RWPE2 (cell line): Measurements from ENCODE around the gene TRPC4.

Experiments
- ATAC-seq: fragments of 200-7000 bp; cut with Tn5 transposase; 3 replicates; pipeline ENCODE4 v1.9.1; 2021; ENCODE audit warnings: low read depth
- DNase-seq: peaks from one replicate; pipeline ENCODE4 v3.0.0-alpha.2; 2020; ENCODE audit warnings: low spot score
- H3K27ac ChIP-seq: fragments of 450-650 bp; 2 replicates; pipeline ENCODE4 v1.5.1; 2017; ENCODE audit warnings: mild to moderate bottlenecking; ENCODE audit not compliant: poor library complexity, severe bottlenecking
- H3K27me3 ChIP-seq: fragments of 250-450 bp; sonication (Bioruptor Pico); 2 replicates; pipeline ENCODE4 v1.5.1; 2021; ENCODE audit warnings: mild to moderate bottlenecking, moderate library complexity; ENCODE audit not compliant: insufficient read depth, poor library complexity, severe bottlenecking
- H3K36me3 ChIP-seq: fragments of 250-450 bp; sonication (Bioruptor Pico); 2 replicates; pipeline ENCODE4 v1.5.1; 2020; ENCODE audit warnings: low read depth, mild to moderate bottlenecking, moderate library complexity
- H3K4me1 ChIP-seq: fragments of 250-450 bp; sonication (Bioruptor Pico); 2 replicates; pipeline ENCODE4 v1.5.1; 2021; ENCODE audit warnings: mild to moderate bottlenecking, moderate library complexity; ENCODE audit not compliant: insufficient read depth, poor library complexity, severe bottlenecking
- H3K4me3 ChIP-seq: fragments of 250-450 bp; sonication (Bioruptor Pico); 2 replicates; pipeline ENCODE4 v1.5.1; 2021; ENCODE audit warnings: mild to moderate bottlenecking, moderate library complexity; ENCODE audit not compliant: severe bottlenecking
- H3K9me3 ChIP-seq: fragments of 250-450 bp; sonication (Bioruptor Pico); 2 replicates; pipeline ENCODE4 v1.5.1; 2021; ENCODE audit warnings: mild to moderate bottlenecking, moderate library complexity; ENCODE audit not compliant: severe bottlenecking
- CTCF ChIP-seq: fragments of 450-650 bp; IDR thresholded peaks from one replicate; pipeline ENCODE4 v1.5.1; 2017; ENCODE audit warnings: mild to moderate bottlenecking, moderate library complexity; ENCODE audit not compliant: poor library complexity, severe bottlenecking

Gene TRPC4

GRCh38 chr13:37709318-37709717 is 160.3 kb downstream of the TRPC4 start:
- Histone ChIP-seq H3K27ac (no peak overlapping the region), H3K4me1 (peaks cover 3% of the 10 kb centered on the region), H3K4me3 (no peak overlapping the region), H3K9me3 (no peaks in the 10 kb centered on the region), H3K36me3 (no peaks in the 10 kb centered on the region), H3K27me3 (no peaks in the 10 kb centered on the region)
- ATAC-seq: no peak
- no peak for DNase-seq
- no peak for TF ChIP-seq CTCF

DNA sequence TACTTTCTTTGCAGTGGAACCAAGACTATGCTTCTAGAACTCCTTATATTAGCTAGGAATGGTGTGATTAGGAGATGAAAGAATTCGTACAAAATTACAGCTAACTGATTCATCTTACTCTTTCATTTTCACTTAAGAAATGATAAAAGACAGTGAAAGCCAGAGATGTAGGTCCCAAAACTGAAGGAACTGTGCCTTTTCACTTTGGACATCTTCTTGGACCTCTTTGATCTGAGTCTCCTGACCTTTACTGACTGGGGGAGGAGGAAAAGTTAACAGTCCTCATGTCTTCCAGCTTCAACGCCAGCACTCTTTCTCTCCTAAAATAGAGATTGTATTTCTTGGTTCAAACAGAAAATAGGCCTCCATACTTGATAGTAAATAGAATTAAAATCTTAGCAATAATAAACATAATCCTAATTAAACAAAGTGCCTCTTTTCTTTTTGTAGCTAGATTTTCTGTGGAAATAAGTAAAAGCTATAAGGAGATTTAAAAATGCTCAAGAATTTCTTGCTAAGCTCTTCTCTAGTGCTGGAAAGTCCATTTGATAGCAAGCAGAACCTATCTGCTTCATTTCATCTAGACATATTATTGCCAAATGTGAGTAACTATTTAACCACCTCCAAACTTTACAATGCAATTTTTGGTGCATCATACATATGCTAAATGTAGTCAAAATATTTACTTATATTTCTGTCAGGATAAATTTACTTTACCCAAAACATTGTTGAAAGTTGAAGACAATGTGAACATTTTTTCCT is 161.7 kb downstream of the TRPC4 start:
- H3K27ac ChIP-seq: no peak overlapping the region
- no peak overlapping the region for H3K4me3 ChIP-seq
- ATAC-seq (no peak), DNase-seq (no peak)
- no peaks in the 10 kb centered on the region for H3K36me3 ChIP-seq
- no peak for TF ChIP-seq CTCF
- H3K27me3 ChIP-seq: no peaks in the 10 kb centered on the region
- H3K4me1 ChIP-seq: peaks cover 3% of the 10 kb centered on the region
- no peaks in the 10 kb centered on the region for H3K9me3 ChIP-seq

DNA sequence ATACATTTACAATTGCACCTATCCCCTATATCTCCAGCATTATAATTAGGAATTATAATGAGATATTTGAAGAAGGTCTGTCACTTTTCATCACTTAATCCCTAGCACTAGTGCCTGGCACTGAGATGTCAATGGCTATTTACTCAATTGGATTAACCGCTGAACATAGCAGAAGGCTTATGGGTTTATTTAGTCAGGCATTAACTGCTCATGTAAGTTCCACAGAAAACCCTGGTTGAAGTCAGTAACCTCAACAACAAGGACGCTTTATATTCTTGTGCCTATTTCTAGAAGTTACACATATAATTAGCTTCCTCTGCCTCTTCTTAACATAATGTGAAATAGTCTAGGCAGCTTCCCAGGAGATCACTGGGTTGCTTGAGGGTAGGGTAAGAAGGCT is 163.5 kb downstream of the TRPC4 start:
- TF ChIP-seq CTCF: no peak
- H3K4me3 ChIP-seq: no peak overlapping the region
- ATAC-seq (no peak), DNase-seq (no peak)
- H3K27me3 ChIP-seq: no peaks in the 10 kb centered on the region
- H3K36me3 ChIP-seq: no peaks in the 10 kb centered on the region
- H3K27ac ChIP-seq: no peak overlapping the region
- H3K9me3 ChIP-seq: no peaks in the 10 kb centered on the region
- peaks cover 8% of the 10 kb centered on the region for H3K4me1 ChIP-seq

GRCh38 chr13:37701972-37702371 is 167.6 kb downstream of the TRPC4 start:
- Histone ChIP-seq H3K27me3 (no peaks in the 10 kb centered on the region), H3K36me3 (no peaks in the 10 kb centered on the region), H3K27ac (no peak overlapping the region), H3K4me3 (no peak overlapping the region), H3K4me1 (peaks cover 5% of the 10 kb centered on the region), H3K9me3 (no peaks in the 10 kb centered on the region)
- no peak for TF ChIP-seq CTCF
- no peak for DNase-seq
- peak; percentile 84 for ATAC-seq

DNA sequence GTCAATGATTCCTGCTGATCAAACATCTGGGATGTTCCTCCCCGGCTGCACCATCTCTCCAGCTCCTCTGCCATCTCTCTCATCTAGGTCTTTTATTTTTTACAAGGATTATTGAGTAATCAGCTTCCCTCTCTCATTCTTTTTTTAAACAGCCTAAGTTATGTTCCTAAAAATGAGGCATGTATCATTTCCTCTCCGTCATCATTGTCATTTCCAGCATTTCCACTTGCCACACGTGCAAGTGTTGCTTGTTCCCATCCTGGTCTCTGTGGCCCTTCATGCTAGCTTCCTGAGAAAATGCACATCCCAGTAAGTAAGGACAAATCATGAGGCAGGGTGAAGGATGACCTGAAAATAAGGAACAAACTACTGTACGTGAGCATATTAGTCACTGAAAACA is 168.3 kb downstream of the TRPC4 start:
- Histone ChIP-seq H3K9me3 (no peaks in the 10 kb centered on the region), H3K27ac (no peak overlapping the region), H3K4me1 (peaks cover 5% of the 10 kb centered on the region), H3K4me3 (no peak overlapping the region), H3K27me3 (no peaks in the 10 kb centered on the region), H3K36me3 (no peaks in the 10 kb centered on the region)
- no peak for DNase-seq
- TF ChIP-seq CTCF: no peak
- no peak for ATAC-seq
